HEK293T (cell line): ENCODE measurements around the gene ACRV1.

Experiments
- CTCF ChIA-PET: fragments of 350-600 bp; formaldehyde crosslinking; extraction: SDS; loops from one replicate; lab custom pipeline; 2021; ENCODE audit warnings: antibody characterized with exemption, inconsistent platforms; lab: Yijun Ruan, JAX
- POLR2A ChIA-PET: fragments of 350-600 bp; formaldehyde crosslinking; extraction: SDS; loops from one replicate; lab custom pipeline; 2020; ENCODE audit warnings: antibody characterized with exemption, inconsistent platforms; lab: Yijun Ruan, JAX
- DNase-seq: peaks from one replicate; pipeline ENCODE4 v3.0.0; 2012; ENCODE audit warnings: mixed read lengths; ENCODE audit errors: extremely low spot score
- ARNT ChIP-seq: fragments of 450-650 bp; IDR thresholded peaks from 2 replicates; pipeline ENCODE4 v1.6.1; 2017; ENCODE audit warnings: mild to moderate bottlenecking
- BHLHE40 ChIP-seq: fragments of 450-650 bp; IDR thresholded peaks from 2 replicates; pipeline ENCODE4 v1.6.1; 2016; ENCODE audit warnings: mild to moderate bottlenecking, moderate library complexity, borderline replicate concordance
- CTBP1 ChIP-seq: fragments of 450-650 bp; IDR thresholded peaks from 2 replicates; pipeline ENCODE4 v1.6.1; 2016; ENCODE audit warnings: borderline replicate concordance
- ELF4 ChIP-seq: fragments of 450-650 bp; IDR thresholded peaks from 2 replicates; pipeline ENCODE4 v1.6.1; 2017; ENCODE audit warnings: antibody characterized with exemption
- FOXA1 ChIP-seq: fragments of 450-650 bp; IDR thresholded peaks from 2 replicates; pipeline ENCODE4 v1.6.1; 2016; ENCODE audit warnings: mild to moderate bottlenecking
- FOXK2 ChIP-seq: fragments of 450-650 bp; IDR thresholded peaks from 2 replicates; pipeline ENCODE4 v1.6.1; 2016; ENCODE audit warnings: mild to moderate bottlenecking
- FOXM1 ChIP-seq: fragments of 450-650 bp; IDR thresholded peaks from 2 replicates; pipeline ENCODE4 v1.6.1; 2017; ENCODE audit warnings: mild to moderate bottlenecking, borderline replicate concordance
- HDGF ChIP-seq: fragments of 450-650 bp; IDR thresholded peaks from 2 replicates; pipeline ENCODE4 v1.6.1; 2017; ENCODE audit warnings: antibody characterized with exemption, borderline replicate concordance
- L3MBTL2 ChIP-seq: fragments of 450-650 bp; conservative IDR thresholded peaks from 2 replicates; pipeline ENCODE4 v1.6.1; 2016; ENCODE audit warnings: mild to moderate bottlenecking
- LEF1 ChIP-seq: fragments of 450-650 bp; IDR thresholded peaks from 2 replicates; pipeline ENCODE4 v1.6.1; 2017; ENCODE audit warnings: mild to moderate bottlenecking, borderline replicate concordance
- NFRKB ChIP-seq: fragments of 450-650 bp; IDR thresholded peaks from 2 replicates; pipeline ENCODE4 v1.6.1; 2016; ENCODE audit warnings: mild to moderate bottlenecking, moderate library complexity
- SP1 ChIP-seq: fragments of 450-650 bp; IDR thresholded peaks from 2 replicates; pipeline ENCODE4 v1.6.1; 2017
- SUZ12 ChIP-seq: fragments of 450-650 bp; IDR thresholded peaks from 2 replicates; pipeline ENCODE4 v1.6.1; 2016; ENCODE audit warnings: mild to moderate bottlenecking
- TARDBP ChIP-seq: fragments of 450-650 bp; IDR thresholded peaks from 2 replicates; pipeline ENCODE4 v1.6.1; 2016
- ZNF384 ChIP-seq: fragments of 450-650 bp; IDR thresholded peaks from 2 replicates; pipeline ENCODE4 v1.6.1; 2016
- TF ChIP-seq, protein P1 (sequence below): fragments of 450-650 bp; IDR thresholded peaks from 2 replicates; pipeline ENCODE4 v1.6.1; 2016

Gene ACRV1

DNA sequence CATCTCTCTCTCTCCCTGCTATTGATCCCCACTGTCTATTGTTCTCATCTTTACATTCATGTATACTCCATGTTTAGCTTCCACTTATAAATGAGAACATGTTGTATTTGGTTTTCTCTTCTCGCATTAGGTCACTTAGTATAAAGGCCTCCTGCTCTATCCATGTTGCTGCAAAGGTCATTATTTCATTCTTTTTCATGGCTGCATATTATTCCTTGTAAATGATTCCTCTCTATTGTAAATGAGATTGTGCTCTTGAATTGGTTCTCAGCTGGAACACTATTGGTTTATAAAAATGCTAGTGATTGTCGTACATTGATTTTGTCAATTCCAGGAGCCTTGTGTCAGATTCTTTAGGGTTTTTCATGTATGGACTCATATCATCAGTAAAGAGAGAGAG is 13.5 kb downstream of the ACRV1 start:
- ChIA-PET POLR2A (no interaction called here), CTCF (no interaction called here)
- no peak for TF ChIP-seq BHLHE40
- no peak for TF ChIP-seq FOXK2
- TF ChIP-seq CTBP1, result no peak
- DNase-seq, result no peak

DNA sequence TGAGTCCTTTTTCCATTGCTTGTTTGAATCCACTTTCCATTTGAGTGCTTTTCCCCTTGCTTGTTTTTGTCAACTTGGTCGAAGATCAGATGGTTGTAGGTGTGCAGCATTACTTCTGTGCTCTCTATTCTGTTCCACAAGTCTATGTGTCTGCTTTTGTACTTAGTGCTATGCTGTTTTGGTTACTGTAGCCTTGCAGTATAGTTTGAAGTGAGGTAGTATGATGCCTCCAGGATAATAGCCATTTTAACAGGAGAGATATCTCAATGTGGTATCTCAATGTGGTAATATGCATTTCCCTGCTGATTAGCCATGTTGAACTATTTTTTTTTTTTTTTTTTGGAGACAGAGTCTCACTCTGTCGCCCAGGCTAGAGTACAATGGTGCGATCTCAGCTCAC is 16.7 kb downstream of the ACRV1 start:
- TF ChIP-seq BHLHE40 (no peak), FOXK2 (no peak), L3MBTL2 (no peak), ZNF384 (no peak), ARNT (no peak), LEF1 (no peak), TARDBP (no peak), SUZ12 (no peak), NFRKB (no peak), CTBP1 (no peak), FOXM1 (no peak), FOXA1 (no peak), ELF4 (no peak), SP1 (no peak), HDGF (no peak)
- TF ChIP-seq, protein P1, sequence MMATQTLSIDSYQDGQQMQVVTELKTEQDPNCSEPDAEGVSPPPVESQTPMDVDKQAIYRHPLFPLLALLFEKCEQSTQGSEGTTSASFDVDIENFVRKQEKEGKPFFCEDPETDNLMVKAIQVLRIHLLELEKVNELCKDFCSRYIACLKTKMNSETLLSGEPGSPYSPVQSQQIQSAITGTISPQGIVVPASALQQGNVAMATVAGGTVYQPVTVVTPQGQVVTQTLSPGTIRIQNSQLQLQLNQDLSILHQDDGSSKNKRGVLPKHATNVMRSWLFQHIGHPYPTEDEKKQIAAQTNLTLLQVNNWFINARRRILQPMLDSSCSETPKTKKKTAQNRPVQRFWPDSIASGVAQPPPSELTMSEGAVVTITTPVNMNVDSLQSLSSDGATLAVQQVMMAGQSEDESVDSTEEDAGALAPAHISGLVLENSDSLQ, result no peak
- CTCF ChIA-PET, result no interaction called here
- POLR2A ChIA-PET, result no interaction called here
- DNase-seq, result no peak

DNA sequence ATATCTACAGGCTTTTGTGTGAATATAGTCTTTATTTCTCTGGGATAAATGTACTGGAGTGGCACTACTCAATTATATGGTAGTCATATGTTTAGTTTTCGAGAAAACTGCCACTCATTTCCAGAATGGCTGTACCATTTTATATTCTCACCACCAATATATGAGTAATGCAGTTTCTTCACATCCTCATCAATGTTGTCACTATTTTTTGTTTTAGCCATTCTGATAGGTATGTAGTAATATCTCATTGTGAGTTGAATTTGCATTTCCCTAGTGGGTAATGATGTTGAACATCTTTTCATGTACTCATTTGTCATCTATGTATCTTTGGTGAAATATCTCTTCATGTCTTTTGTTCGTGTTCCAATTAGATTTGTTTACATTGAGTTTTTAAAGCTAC is 18.0 kb downstream of the ACRV1 start:
- CTCF ChIA-PET, result no interaction called here
- TF ChIP-seq ARNT (no peak), FOXM1 (no peak), HDGF (no peak), SUZ12 (no peak), CTBP1 (no peak), ELF4 (no peak), FOXA1 (no peak), L3MBTL2 (no peak), BHLHE40 (no peak), SP1 (no peak), FOXK2 (no peak), NFRKB (no peak), TARDBP (no peak), ZNF384 (no peak), LEF1 (no peak)
- TF ChIP-seq, protein P1, result no peak
- no peak for DNase-seq
- POLR2A ChIA-PET, result no interaction called here

DNA sequence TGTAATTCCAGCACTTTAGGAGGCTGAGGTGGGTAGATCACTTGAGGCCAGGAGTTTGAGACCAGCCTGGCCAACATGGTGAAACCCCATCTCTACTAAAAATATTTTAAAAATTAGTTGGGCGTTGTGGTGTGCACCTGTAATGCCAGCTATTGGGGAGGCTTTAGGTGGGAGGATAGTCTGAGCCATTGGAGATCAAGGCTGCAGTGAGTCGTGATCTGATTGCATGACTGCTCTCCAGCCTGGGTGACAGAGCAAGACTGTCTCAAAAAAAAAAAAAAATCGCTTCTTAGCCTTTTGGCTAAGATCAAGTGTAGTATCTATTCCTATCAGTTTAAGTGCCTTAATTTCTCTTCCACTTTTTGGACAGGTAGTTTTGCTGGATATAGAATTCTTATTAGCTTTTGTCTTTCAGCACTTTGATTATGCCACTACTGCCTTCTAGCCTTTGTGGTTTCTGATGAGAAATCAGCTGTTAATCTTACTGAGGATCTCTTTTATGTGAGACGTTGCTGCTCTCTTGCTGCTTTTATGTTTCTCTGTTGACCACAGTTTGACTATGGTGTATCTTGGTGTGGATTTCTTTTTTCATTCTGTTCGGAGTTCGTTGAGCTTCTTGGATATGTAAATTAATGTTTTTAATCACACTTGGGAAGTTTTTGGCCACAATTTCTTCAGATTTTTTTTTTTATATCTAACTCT is 31.0 kb downstream of the ACRV1 start:
- ChIA-PET CTCF (no interaction called here), POLR2A (no interaction called here)
- TF ChIP-seq SUZ12 (no peak), FOXK2 (no peak), ZNF384 (no peak), ELF4 (no peak), CTBP1 (no peak), ARNT (no peak), LEF1 (no peak), FOXM1 (no peak), NFRKB (no peak), SP1 (no peak)
- DNase-seq, result no peak

DNA sequence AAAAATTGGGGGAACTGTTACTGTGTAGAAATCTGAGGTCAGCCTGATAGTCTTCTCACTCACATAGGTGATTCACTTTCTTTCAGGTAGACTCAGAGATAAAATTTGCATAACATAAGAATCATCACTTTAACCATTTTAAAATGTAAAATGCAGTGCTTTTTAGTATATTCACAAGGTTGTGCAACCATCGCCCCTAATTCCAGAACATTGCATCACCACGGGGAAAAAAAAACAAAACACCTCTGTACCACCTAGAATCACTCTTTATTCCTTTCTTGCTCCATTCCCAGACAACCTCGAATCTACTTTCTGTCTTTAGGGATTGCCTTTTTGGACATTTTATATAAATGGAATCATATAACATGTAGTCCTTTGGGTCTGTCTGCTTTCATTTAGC is 34.8 kb downstream of the ACRV1 start:
- ChIA-PET POLR2A (no interaction called here), CTCF (no interaction called here)
- TF ChIP-seq CTBP1 (no peak), HDGF (no peak), SUZ12 (no peak), FOXA1 (no peak), FOXM1 (no peak), NFRKB (no peak), ELF4 (no peak), TARDBP (no peak), ARNT (no peak), BHLHE40 (no peak), SP1 (no peak), FOXK2 (no peak), ZNF384 (no peak), LEF1 (no peak), L3MBTL2 (no peak)
- TF ChIP-seq, protein P1, result no peak
- no peak for DNase-seq

DNA sequence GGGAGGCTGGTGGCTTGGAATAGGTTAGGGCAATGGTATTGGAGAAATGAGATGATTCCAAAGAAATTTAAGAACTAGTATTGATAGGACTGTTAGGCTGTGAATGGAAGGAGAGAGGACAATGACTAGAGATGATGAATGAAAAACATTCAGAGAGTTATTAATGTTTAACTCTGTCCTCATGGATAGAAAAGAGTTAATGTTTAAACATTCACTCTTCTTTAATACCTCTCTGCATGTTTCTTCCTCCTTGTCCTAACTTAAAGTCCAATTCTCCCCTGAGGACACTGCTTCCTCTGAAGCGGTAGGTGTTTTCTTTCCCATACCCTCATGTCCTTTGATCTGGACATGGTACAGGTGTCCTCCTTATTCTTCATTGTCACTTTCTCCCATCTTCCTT is 42.3 kb downstream of the ACRV1 start:
- CTCF ChIA-PET, result no interaction called here
- POLR2A ChIA-PET, result no interaction called here

More for the DNA sequence above, 42.3 kb downstream of the ACRV1 start:
- no peak for TF ChIP-seq FOXK2
- TF ChIP-seq, protein P1, result no peak
- no peak for TF ChIP-seq NFRKB
- TF ChIP-seq TARDBP, result no peak
- TF ChIP-seq ZNF384, result no peak
- no peak for TF ChIP-seq FOXM1
- TF ChIP-seq SUZ12, result no peak
- no peak for TF ChIP-seq SP1
- no peak for TF ChIP-seq HDGF
- TF ChIP-seq LEF1, result no peak
- no peak for TF ChIP-seq L3MBTL2
- no peak for TF ChIP-seq ARNT
- no peak for TF ChIP-seq BHLHE40
- TF ChIP-seq CTBP1, result no peak
- no peak for TF ChIP-seq ELF4
- no peak for TF ChIP-seq FOXA1
- no peak for DNase-seq
